Measurements from ENCODE around the gene HIPK3.

HIPK3 gene

GRCh38 chr11:33399421-33399820 lies 142.2 kb downstream of the HIPK3 start:
- DNase-seq = no peak

- DNase-seq = no peak
Observed at GRCh38 chr11:33402066-33402465, 144.9 kb downstream of the HIPK3 start.

- no peak for DNase-seq
Observed at GRCh38 chr11:33403344-33403743, 146.2 kb downstream of the HIPK3 start.

DNA sequence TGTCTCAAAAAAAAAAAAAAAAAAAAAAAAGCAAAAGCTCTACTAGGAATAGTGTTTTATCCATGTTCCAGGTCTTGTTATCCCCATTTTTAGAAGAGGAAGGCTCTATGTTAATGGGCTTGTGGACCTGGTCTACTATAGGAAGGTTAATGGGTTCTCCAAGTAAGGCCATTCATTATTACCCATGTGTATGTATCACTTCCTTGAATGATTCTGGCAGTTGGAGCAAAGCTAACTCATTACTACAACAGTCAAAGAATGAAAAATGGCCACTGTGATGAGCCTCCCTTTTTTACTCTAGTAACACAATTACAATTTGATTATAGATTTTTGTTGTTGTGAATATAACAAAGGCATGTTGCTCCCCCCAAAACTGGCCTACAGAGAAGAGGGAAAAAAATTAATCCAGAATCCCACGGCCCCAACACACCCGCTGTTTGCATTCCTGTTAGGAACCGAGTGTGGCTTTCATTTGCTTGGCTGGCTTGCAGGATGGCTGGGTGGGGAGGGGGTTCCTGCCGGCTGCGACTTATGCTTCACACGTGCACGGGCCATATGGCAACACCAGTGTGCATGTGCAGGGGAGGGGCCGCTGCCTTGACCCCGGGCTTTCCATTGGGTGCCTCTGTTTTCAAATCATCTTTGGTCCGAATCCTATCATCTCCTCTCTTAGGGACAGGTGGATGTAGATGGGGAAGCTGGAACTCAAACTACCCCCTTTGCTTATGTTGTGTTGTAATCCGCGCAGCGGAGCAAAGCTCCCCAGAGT lies 148.8 kb downstream of the HIPK3 start:
- no peak for DNase-seq

Measured in hippocampal formation (tissue), 2 donors.